ENCODE measurements around the gene EMD. TPM values are rescaled to one million over a fixed set of nuclear protein-coding genes. Genes with fewer than 3 reads are reported as not detected.

The EMD gene
- total and polyA plus RNA-seq, 2 of the 13 experiments (the other 11 are each of a cell fraction or from before 2014, with no cell fraction given): 14.5 to 14.9 TPM

DNA sequence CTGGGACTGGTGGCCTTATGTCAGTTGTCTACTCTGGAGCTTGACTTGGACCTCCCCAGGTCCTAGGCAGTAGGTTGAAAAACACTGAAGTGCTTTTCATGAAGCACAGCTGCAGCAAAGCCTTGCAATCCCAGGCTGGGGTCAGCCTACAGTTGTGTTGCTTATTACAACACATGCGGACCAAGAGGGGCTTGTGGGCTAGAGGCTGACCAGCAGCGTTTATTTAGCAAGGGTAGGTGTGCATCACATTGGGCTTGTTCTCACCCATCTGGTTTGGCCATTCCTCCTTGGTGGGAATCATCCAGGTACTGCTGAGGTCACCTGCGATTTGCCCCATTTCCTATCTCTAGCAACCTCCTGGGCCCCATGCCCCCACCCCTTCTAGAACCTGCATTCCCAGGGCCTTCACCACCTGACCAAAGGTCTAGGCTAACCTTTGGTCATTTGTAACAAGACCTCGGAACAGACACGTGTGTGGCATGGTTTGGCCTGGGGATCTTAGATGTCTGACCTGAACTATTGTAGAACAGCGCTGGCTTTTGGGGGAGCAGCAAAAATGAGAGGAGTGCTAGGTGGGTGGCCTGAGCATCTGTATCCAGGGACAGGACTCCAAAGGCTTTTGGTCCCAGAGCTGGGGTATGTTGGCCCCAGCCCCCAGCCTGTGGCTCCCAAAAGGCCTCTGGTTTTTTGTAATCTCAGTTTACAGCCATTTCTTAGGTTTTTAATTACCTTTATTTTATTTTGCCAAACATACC is 22.1 kb downstream of the EMD start (continued):
- TF ChIP-seq, protein P1, sequence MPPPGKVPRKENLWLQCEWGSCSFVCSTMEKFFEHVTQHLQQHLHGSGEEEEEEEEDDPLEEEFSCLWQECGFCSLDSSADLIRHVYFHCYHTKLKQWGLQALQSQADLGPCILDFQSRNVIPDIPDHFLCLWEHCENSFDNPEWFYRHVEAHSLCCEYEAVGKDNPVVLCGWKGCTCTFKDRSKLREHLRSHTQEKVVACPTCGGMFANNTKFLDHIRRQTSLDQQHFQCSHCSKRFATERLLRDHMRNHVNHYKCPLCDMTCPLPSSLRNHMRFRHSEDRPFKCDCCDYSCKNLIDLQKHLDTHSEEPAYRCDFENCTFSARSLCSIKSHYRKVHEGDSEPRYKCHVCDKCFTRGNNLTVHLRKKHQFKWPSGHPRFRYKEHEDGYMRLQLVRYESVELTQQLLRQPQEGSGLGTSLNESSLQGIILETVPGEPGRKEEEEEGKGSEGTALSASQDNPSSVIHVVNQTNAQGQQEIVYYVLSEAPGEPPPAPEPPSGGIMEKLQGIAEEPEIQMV (CRISPR knock-in tag; IDR thresholded peaks at IDR 0.05; ENCODE audit: low read depth): no peak
- TF ChIP-seq ZNF451 (CRISPR knock-in tag; IDR thresholded peaks at IDR 0.05) (0 out of 2 replicates have a peak, but pooled peaks have one; percentile 42), CEBPG (CRISPR knock-in tag; IDR thresholded peaks at IDR 0.05) (no peak), MAZ (IDR thresholded peaks at IDR 0.05; ENCODE audit: borderline replicate concordance, low read depth, low read length) (peak; percentile 22; the same call in 1 of the 2 replicates), MAZ (CRISPR knock-in tag; IDR thresholded peaks at IDR 0.05; ENCODE audit: low read depth) (0 out of 2 replicates have a peak, but pooled peaks have one; percentile 32), JUNB (CRISPR knock-in tag; IDR thresholded peaks at IDR 0.05; ENCODE audit: borderline replicate concordance) (no peak), FLYWCH1 (CRISPR knock-in tag; IDR thresholded peaks at IDR 0.05) (no peak), HNF4G (IDR thresholded peaks at IDR 0.05; ENCODE audit: borderline replicate concordance, low read depth, low read length) (peak; percentile 70), HNF4G (CRISPR knock-in tag; IDR thresholded peaks at IDR 0.05; ENCODE audit: borderline replicate concordance, low read depth) (no peak), NFKBIZ (CRISPR knock-in tag; IDR thresholded peaks at IDR 0.05) (no peak), NFYC (CRISPR knock-in tag; IDR thresholded peaks at IDR 0.05) (no peak), ZFP41 (CRISPR knock-in tag; IDR thresholded peaks at IDR 0.05; ENCODE audit: borderline replicate concordance) (no peak), JUND (CRISPR knock-in tag; IDR thresholded peaks at IDR 0.05) (no peak), TAF15 (IDR thresholded peaks at IDR 0.05; ENCODE audit: low read depth, low read length, poor library complexity, severe bottlenecking) (no peak), ATRX (CRISPR knock-in tag; IDR thresholded peaks at IDR 0.05; ENCODE audit: borderline replicate concordance) (no peak)
- TF ChIP-seq, protein P2, sequence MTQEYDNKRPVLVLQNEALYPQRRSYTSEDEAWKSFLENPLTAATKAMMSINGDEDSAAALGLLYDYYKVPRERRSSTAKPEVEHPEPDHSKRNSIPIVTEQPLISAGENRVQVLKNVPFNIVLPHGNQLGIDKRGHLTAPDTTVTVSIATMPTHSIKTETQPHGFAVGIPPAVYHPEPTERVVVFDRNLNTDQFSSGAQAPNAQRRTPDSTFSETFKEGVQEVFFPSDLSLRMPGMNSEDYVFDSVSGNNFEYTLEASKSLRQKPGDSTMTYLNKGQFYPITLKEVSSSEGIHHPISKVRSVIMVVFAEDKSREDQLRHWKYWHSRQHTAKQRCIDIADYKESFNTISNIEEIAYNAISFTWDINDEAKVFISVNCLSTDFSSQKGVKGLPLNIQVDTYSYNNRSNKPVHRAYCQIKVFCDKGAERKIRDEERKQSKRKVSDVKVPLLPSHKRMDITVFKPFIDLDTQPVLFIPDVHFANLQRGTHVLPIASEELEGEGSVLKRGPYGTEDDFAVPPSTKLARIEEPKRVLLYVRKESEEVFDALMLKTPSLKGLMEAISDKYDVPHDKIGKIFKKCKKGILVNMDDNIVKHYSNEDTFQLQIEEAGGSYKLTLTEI (CRISPR knock-in tag; conservative IDR thresholded peaks at IDR 0.05): no peak
- TF ChIP-seq, protein P3, sequence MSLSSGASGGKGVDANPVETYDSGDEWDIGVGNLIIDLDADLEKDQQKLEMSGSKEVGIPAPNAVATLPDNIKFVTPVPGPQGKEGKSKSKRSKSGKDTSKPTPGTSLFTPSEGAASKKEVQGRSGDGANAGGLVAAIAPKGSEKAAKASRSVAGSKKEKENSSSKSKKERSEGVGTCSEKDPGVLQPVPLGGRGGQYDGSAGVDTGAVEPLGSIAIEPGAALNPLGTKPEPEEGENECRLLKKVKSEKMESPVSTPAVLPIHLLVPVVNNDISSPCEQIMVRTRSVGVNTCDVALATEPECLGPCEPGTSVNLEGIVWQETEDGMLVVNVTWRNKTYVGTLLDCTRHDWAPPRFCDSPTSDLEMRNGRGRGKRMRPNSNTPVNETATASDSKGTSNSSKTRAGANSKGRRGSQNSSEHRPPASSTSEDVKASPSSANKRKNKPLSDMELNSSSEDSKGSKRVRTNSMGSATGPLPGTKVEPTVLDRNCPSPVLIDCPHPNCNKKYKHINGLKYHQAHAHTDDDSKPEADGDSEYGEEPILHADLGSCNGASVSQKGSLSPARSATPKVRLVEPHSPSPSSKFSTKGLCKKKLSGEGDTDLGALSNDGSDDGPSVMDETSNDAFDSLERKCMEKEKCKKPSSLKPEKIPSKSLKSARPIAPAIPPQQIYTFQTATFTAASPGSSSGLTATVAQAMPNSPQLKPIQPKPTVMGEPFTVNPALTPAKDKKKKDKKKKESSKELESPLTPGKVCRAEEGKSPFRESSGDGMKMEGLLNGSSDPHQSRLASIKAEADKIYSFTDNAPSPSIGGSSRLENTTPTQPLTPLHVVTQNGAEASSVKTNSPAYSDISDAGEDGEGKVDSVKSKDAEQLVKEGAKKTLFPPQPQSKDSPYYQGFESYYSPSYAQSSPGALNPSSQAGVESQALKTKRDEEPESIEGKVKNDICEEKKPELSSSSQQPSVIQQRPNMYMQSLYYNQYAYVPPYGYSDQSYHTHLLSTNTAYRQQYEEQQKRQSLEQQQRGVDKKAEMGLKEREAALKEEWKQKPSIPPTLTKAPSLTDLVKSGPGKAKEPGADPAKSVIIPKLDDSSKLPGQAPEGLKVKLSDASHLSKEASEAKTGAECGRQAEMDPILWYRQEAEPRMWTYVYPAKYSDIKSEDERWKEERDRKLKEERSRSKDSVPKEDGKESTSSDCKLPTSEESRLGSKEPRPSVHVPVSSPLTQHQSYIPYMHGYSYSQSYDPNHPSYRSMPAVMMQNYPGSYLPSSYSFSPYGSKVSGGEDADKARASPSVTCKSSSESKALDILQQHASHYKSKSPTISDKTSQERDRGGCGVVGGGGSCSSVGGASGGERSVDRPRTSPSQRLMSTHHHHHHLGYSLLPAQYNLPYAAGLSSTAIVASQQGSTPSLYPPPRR (CRISPR knock-in tag; IDR thresholded peaks at IDR 0.05; ENCODE audit: borderline replicate concordance): no peak
- TF ChIP-seq, protein P4, sequence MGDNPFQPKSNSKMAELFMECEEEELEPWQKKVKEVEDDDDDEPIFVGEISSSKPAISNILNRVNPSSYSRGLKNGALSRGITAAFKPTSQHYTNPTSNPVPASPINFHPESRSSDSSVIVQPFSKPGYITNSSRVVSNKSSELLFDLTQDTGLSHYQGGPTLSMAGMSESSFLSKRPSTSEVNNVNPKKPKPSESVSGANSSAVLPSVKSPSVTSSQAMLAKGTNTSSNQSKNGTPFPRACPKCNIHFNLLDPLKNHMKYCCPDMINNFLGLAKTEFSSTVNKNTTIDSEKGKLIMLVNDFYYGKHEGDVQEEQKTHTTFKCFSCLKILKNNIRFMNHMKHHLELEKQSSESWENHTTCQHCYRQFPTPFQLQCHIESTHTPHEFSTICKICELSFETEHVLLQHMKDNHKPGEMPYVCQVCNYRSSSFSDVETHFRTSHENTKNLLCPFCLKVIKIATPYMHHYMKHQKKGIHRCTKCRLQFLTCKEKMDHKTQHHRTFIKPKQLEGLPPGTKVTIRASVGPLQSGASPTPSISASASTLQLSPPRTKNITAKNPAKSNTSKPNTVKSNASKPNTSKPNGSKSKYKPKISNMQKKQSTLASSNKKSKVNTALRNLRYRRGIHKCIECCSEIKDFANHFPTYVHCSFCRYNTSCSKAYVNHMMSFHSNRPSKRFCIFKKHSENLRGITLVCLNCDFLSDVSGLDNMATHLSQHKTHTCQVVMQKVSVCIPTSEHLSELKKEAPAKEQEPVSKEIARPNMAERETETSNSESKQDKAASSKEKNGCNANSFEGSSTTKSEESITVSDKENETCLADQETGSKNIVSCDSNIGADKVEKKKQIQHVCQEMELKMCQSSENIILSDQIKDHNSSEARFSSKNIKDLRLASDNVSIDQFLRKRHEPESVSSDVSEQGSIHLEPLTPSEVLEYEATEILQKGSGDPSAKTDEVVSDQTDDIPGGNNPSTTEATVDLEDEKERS (CRISPR knock-in tag; IDR thresholded peaks at IDR 0.05): no peak
